GM21447 (cell line): ENCODE measurements around the gene C1orf210.

Source experiments
- ATAC-seq: cut with Tn5 transposase; IDR thresholded peaks from one replicate; pipeline ENCODE4 v1.9.1; 2021; ENCODE audit not compliant: unreplicated experiment

C1orf210 gene

DNA sequence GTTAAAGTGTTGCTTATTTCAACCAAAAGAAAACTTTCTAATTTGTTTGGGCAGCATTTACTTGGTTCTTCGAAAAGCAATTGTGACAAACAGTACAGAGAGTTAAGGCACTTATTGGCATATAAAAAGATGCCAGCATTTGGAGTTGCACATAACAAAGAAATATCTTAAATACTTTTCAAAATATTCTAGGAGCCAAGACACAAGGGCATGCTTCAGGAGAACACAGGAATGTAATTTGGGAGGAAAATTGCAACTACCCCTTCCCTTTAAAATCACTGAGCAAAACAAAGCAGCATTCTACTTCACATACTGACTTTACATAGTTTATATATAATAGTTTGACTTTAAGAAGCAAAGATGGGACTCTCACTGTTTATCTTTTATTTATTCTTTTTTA lies 10.8 kb upstream of the C1orf210 start:
- ATAC-seq: no peak

DNA sequence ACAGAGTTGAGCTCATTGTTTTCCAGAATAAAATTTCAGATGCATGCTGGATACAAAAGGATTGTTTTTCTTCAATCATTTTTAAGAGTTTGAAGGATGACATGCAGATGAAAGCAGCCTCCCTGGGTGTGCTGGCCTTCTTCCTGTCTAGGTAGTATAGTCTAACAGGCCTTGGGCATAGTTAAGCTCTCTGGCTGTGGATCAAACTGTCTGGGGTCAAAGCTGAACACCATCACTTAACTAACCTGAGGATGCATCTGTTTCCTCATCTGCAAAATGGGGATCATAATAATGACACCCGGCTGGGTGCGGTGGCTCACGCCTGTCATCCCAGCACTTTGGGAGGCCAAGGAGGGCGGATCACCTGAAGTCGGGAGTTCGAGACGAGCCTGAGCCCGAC lies 9.4 kb upstream of the C1orf210 start:
- no peak for ATAC-seq

DNA sequence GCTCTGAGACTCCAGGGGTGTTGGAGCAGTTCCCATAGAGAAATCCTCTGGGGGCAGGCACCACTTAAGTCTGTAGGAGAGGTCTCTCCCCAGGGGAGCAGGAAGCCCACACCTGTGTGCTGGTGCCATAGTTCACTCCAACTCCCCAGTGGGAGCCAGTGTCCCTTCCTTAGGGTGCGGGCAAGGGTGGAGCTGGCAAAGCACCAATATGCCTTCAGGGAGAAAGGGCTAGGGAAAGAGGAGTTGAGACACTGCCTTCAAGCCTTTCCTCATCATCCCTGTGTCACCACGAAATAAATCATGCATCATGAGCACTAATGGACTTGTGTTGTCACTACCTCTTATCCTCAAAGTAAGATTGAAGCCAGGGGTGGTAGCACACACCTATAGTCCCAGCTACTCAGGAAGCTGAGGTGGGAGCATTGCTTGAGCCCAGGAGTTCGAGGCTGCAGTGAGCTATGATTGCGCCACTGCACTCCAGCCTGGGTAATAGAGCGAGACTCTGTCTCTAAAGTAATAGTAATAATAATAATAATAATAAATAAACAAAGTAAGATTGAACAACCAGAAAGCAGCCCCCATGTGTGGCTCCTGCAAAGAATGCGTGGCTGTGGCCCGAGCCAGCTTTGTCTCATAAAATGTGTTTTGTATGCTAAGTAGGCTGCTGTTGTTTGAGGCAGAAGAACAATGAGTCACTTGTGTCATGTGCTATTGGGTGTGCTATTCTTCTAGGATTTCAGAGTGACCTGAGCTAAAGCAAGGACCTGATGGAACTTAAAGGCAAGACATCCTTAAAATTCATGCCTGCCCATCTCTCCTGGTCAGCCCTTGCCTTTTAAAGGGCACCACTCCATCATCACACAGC lies 8.7 kb upstream of the C1orf210 start:
- no peak for ATAC-seq

GRCh38 chr1:43293176-43293575 lies 7.8 kb upstream of the C1orf210 start:
- ATAC-seq: no peak

DNA sequence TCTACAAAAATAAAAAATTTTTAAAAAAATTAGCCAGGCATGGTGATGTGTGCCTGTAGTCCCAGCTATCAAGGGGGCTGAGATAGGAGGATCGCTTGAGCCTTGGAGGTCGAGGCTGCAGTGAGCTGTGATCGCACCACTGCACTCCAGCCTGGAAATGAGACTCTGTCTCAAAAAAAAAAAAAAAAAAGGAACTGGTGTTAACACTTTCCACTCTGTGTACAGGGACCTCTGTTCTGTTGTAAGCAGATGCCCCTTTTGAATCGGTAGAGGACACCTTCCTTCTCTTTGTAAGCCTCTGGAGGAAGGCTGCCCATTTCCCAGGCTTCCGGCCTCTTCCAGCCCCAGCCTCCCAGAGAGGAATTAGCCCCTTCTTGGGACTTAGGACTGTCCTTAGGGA lies 7.3 kb upstream of the C1orf210 start:
- no peak for ATAC-seq

- ATAC-seq: no peak
Measured at GRCh38 chr1:43292216-43292615, 6.8 kb upstream of the C1orf210 start.

- no peak for ATAC-seq
Measured at GRCh38 chr1:43288785-43289706, 3.7 kb upstream of the C1orf210 start.

DNA sequence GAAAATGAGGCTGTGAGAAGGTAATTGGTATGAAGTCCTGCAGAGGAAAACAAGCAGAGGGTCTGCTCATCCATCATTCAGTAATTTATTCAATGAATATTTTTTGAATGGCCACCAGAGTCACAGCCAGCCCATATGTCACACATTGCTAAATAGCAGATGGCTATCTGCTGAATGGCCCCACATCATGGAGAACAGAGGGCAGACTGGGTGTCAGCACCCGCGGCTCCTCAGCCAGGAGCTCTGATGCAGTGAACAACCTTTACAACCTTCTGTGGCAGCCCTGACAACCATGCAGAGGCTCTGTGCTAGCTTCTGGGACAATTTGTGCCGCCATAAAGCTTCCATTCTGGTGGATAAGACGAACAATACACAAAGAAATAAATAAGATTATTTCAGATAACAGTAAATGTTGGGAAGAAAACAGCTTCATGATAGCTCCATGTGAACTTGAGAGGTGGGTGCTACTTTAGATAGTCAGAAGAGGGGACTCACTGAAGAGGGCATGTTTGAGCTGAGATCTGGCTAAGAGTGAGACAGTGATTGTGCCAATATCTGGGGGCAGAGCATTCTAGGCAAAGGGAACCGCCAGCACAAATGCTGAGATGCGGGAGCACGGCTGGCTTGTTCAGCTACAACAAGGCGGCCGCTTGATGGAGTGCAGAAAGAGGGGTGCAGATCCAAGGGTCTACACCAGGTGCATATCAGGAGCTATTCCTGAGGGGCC lies 2.8 kb upstream of the C1orf210 start:
- ATAC-seq: no peak

- no peak for ATAC-seq
Measured at GRCh38 chr1:43286533-43286932, 1.2 kb upstream of the C1orf210 start.

- no peak for ATAC-seq
Measured at GRCh38 chr1:43286115-43286514, 734 bp upstream of the C1orf210 start.

- no peak for ATAC-seq
Measured at GRCh38 chr1:43284546-43285110, 753 bp downstream of the C1orf210 start.

DNA sequence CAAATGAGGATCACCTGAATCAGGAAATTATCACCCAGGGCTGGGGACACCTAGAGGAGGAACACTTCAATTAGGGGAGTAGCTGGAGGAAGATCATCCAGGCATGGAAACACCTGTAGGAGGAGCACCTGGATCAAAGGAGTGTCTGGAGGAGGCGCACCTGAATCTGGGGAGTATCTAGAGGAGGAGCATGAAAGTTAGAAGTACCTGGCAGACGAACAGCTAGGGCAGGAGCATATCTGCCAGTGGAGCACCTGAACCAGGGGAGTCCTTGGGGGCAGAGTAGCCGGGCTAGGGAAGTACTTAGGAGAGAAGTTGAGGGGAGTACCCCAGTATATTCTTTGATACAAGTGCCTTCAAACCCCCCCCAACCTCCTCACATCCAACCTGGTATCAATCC lies 1.3 kb downstream of the C1orf210 start:
- ATAC-seq: no peak

- ATAC-seq: no peak
Measured at GRCh38 chr1:43282220-43283195, 2.9 kb downstream of the C1orf210 start.

DNA sequence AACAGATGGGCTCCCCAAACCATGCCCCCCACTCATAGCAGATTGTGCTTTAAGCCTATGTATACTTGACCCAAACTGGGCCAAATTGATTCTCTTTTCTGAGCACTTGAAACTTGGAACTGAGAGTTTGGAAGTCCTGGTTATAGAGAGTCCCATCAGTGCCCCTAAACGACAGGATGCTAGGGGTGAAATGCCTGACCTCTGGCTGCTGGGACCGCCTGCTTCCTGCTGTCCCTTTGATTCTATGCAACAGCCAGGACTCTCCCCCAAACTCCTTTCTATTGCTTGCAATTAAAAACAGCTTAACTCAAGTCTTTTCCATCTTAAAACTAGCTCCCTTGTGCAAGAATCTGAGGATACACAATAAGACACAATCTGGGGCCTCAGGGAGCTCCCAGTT lies 4.7 kb downstream of the C1orf210 start:
- no peak for ATAC-seq

DNA sequence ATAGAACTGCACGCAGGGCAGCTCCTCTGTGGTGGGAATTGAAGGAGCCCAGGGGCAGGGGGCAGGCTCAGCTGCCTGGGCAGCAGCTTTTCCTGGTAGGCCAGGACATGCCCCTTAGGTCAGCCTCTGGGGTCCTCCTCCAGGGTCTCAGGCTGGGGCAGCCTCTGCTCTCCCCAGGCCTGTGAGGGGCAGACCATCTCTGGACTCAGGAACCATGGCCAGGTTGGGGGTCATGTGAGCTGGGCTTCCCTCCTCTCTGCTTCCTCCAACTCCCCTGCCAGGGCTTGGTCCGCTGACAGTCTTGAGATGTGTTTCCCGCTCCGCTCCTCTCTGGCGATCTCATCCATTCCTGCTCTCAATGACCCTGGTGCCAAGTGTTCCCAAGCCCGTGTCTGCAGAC lies 5.7 kb downstream of the C1orf210 start:
- no peak for ATAC-seq

- no peak for ATAC-seq
Measured at GRCh38 chr1:43279161-43279560, 6.2 kb downstream of the C1orf210 start.

DNA sequence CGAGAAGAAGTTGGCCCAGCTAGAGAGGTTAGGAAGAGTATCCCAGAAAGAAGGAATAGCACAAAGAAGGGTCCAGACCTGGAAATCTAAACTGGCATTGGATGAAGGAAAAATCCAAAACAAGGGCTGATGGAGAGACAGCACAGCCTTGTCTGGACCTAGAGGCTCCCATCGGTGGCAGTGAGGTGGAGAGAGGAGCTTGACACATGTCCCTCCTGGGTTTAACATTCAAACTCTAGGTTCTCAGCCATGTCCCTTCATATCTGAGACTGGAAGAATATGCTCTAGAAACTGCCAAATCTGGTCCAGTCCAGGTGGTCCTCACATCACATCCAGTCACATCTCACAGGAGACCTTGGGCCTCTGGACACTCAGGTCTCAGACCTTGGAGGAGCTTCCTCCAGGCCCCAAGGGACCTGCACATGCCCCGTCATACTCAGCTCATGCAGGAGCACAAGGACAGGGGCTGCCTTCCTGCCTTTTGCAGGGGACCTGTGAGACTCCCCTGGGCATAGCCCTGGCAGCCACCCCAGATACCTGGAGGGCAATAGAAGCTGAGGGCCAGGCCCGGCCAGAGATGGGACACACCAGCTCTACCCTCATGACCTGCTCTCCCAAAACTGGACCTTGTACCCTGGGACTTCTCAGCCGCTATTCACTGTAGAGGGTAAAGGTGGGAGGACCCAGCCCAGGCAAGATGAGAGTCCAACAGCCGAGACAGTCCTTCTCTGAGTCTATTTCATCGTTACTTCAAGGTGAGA lies 8.1 kb downstream of the C1orf210 start:
- no peak for ATAC-seq

GRCh38 chr1:43276673-43277072 lies 8.7 kb downstream of the C1orf210 start:
- no peak for ATAC-seq
